HCT116 (cell line): ENCODE data around the gene TXNL1. TPM values are rescaled to one million over a fixed set of nuclear protein-coding genes. Genes with fewer than 3 reads are reported as not detected.

Source experiments
- ATAC-seq: fragments of 200-7000 bp; cut with Tn5 transposase; 2 replicates; pipeline ENCODE4 v1.9.1; 2020; ENCODE audit warnings: mild to moderate bottlenecking, moderate library complexity
- BruUV-seq: library from RNA; stranded (reverse); fragments of 400-500 nt; replicated peaks from 2 replicates; lab custom pipeline; 2021; lab: Mats Ljungman, UMichigan
- CTCF ChIA-PET: fragments of 300-600 bp; sonication (Branson Sonifier 250); formaldehyde crosslinking; loops from one replicate; lab custom pipeline; 2021; ENCODE audit warnings: antibody characterized with exemption; lab: Charles Lee
- POLR2A ChIA-PET: fragments of 300-600, 350-600 bp; sonication (Branson Sonifier 250); formaldehyde crosslinking; loops from one replicate; lab custom pipeline; 2021; ENCODE audit warnings: antibody characterized with exemption; lab: Charles Lee
- RAD21 ChIA-PET, 2 experiments: fragments of 300-600 bp; sonication (Branson Sonifier 250); formaldehyde crosslinking; loops; one replicate each; lab custom pipeline; 2023; ENCODE audit warnings: low total read pairs in 2 of 2; ENCODE audit not compliant: uncharacterized antibody in 2 of 2, unreplicated experiment in 2 of 2, low non-redundant PET in 1 of 2; lab: Charles Lee
- DNase-seq: peaks from one replicate; pipeline ENCODE4 v3.0.0-alpha.2; 2010; ENCODE audit warnings: low read depth, low spot score
- H2AFZ ChIP-seq: fragments of 200-600 bp; shearing (Covaris generic), sonication (generic); 2 replicates; pipeline ENCODE4 v1.6.1; 2017; ENCODE audit warnings: low read depth, mixed run types, mixed read lengths, antibody characterized with exemption, low read length; ENCODE audit not compliant: poor library complexity, severe bottlenecking
- H3K27ac ChIP-seq: 2 replicates; pipeline ENCODE4 v1.5.1; 2012; ENCODE audit warnings: low read depth, low read length
- H3K27me3 ChIP-seq: fragments of 200-600 bp; sonication (generic); 2 replicates; pipeline ENCODE4 v1.6.1; 2016; ENCODE audit warnings: mixed run types, low read length, mixed read lengths; ENCODE audit not compliant: insufficient read depth
- H3K36me3 ChIP-seq, 2 experiments: fragments of 200-500 bp in 1 of 2; fragments of 200-600 bp in 1 of 2; sonication (Bioruptor generic) in 1 of 2; sonication (generic) in 1 of 2; 2 replicates each; pipeline versions ENCODE4 v1.5.1 to v1.6.1; 2014 to 2016; ENCODE audit warnings: low read length in 2 of 2, inconsistent platforms in 1 of 2, mixed read lengths in 1 of 2, mixed run types in 1 of 2; ENCODE audit not compliant: insufficient read depth in 2 of 2, control insufficient read depth in 1 of 2
- H3K4me1 ChIP-seq, 2 experiments: fragments of 200-600 bp in 1 of 2; sonication (generic) in 1 of 2; 2 replicates each; pipeline versions ENCODE4 v1.5.1 to v1.6.1; 2012 to 2017; ENCODE audit warnings: low read length in 2 of 2, inconsistent platforms in 1 of 2, mild to moderate bottlenecking in 1 of 2, mixed read lengths in 1 of 2, mixed run types in 1 of 2, moderate library complexity in 1 of 2; ENCODE audit not compliant: insufficient read depth in 2 of 2, control insufficient read depth in 1 of 2
- H3K4me2 ChIP-seq: fragments of 200-600 bp; sonication (generic); 2 replicates; pipeline ENCODE4 v1.6.1; 2017; ENCODE audit warnings: mixed run types, low read length, mixed read lengths
- H3K4me3 ChIP-seq, 2 experiments: fragments of 200-600 bp in 1 of 2; sonication (generic) in 1 of 2; replicated peaks in 1 of 2; 2 replicates each; pipeline ENCODE4 v1.5.1; 2011 to 2016; ENCODE audit warnings: low read length in 2 of 2, control low read depth in 1 of 2, low read depth in 1 of 2, mild to moderate bottlenecking in 1 of 2, mixed read lengths in 1 of 2, mixed run types in 1 of 2
- H3K79me2 ChIP-seq: fragments of 200-600 bp; sonication (generic); 2 replicates; pipeline ENCODE4 v1.6.1; 2017; ENCODE audit warnings: mild to moderate bottlenecking, mixed run types, low read length, moderate library complexity, mixed read lengths; ENCODE audit not compliant: insufficient read depth
- H3K9ac ChIP-seq: fragments of 200-600 bp; sonication (generic); 2 replicates; pipeline ENCODE4 v1.6.1; 2016; ENCODE audit warnings: low read length, mixed read lengths
- H3K9me2 ChIP-seq: fragments of 200-600 bp; sonication (generic), shearing (Covaris generic); 2 replicates; pipeline ENCODE4 v1.6.1; 2017; ENCODE audit warnings: mixed run types, mild to moderate bottlenecking, moderate library complexity; ENCODE audit not compliant: insufficient read depth
- H3K9me3 ChIP-seq, 2 experiments: fragments of 200-500 bp in 1 of 2; fragments of 200-600 bp in 1 of 2; sonication (Bioruptor generic) in 1 of 2; sonication (generic) in 1 of 2; 2 replicates each; pipeline ENCODE4 v1.6.1; 2014 to 2017; ENCODE audit warnings: low read length in 2 of 2, mixed read lengths in 2 of 2, inconsistent platforms in 1 of 2, low read depth in 1 of 2, mild to moderate bottlenecking in 1 of 2, mixed run types in 1 of 2, moderate library complexity in 1 of 2; ENCODE audit not compliant: control insufficient read depth in 1 of 2, insufficient read depth in 1 of 2
- H4K20me1 ChIP-seq: fragments of 200-600 bp; sonication (generic), shearing (Covaris generic); 2 replicates; pipeline ENCODE4 v1.6.1; 2017; ENCODE audit warnings: mixed run types, mild to moderate bottlenecking, moderate library complexity; ENCODE audit not compliant: insufficient read depth
- ATF3 ChIP-seq: IDR thresholded peaks from 2 replicates; pipeline ENCODE4 v1.6.1; 2012
- CBX3 ChIP-seq: IDR thresholded peaks from 2 replicates; pipeline ENCODE4 v1.6.1; 2012; ENCODE audit warnings: low read depth
- EZH2 ChIP-seq: fragments of 200-600 bp; sonication (generic); IDR thresholded peaks from 2 replicates; pipeline ENCODE4 v1.6.1; 2017; ENCODE audit warnings: antibody characterized with exemption, mixed run types
- EZH2phosphoT487 ChIP-seq: fragments of 200-600 bp; IDR thresholded peaks from 2 replicates; pipeline ENCODE4 v1.6.1; 2018; ENCODE audit warnings: antibody characterized with exemption, borderline replicate concordance
- RAD21 ChIP-seq: IDR thresholded peaks from 2 replicates; pipeline ENCODE4 v1.6.1; 2012; ENCODE audit warnings: low read depth, mild to moderate bottlenecking
- SRF ChIP-seq: IDR thresholded peaks from 2 replicates; pipeline ENCODE4 v1.6.1; 2012; ENCODE audit warnings: low read depth
- YY1 ChIP-seq: IDR thresholded peaks from 2 replicates; pipeline ENCODE4 v1.6.1; 2011; ENCODE audit warnings: low read length, low read depth, moderate library complexity, mild to moderate bottlenecking; ENCODE audit not compliant: insufficient replicate concordance; ENCODE audit errors: extremely low read depth
- ZFX ChIP-seq: fragments of 450-650 bp; IDR thresholded peaks from 2 replicates; pipeline ENCODE4 v1.6.1; 2017
- intact Hi-C: fragments of 100-400 bp; cut with micrococcal nuclease; formaldehyde crosslinking; loops from 2 replicates; pipeline ENCODE4 v1.10.0; 2022
- total RNA-seq: library from RNA; stranded (reverse); gene quantifications from one replicate; pipeline ENCODE4 v1.2.1, GENCODE V29; 2021; ENCODE audit not compliant: unreplicated experiment
- TF ChIP-seq, protein P1 (sequence below): IDR thresholded peaks from 2 replicates; pipeline ENCODE4 v1.6.1; 2011; ENCODE audit warnings: mild to moderate bottlenecking, low read length, moderate library complexity; ENCODE audit not compliant: insufficient replicate concordance; ENCODE audit errors: extremely low read depth
- TF ChIP-seq, protein P2 (sequence below), 3 experiments: fragments of 200-600 bp in 1 of 3; sonication (generic) in 1 of 3; IDR thresholded peaks in 2 of 3; conservative IDR thresholded peaks in 1 of 3; 2 replicates each; pipeline ENCODE4 v1.5.1; 2012 to 2017; ENCODE audit warnings: low read depth in 2 of 3, low read length in 2 of 3, antibody characterized with exemption in 1 of 3, borderline replicate concordance in 1 of 3, control low read depth in 1 of 3, mild to moderate bottlenecking in 1 of 3, mixed read lengths in 1 of 3, mixed run types in 1 of 3, moderate library complexity in 1 of 3; ENCODE audit not compliant: insufficient read depth in 1 of 3
- TF ChIP-seq, protein P3 (sequence below): IDR thresholded peaks from 2 replicates; pipeline ENCODE4 v1.6.1; 2012; ENCODE audit warnings: low read depth

Gene TXNL1
- total RNA-seq, 1 experiment from 2014 or later, result 86.5 TPM

- Histone ChIP-seq H3K27ac (peak overlapping the region; percentile 77; the same call in 1 of the 2 replicates), H3K4me1 (peaks cover 10 to 26% of the 10 kb centered on the region in 2 experiments; a peak in 3 of 4 replicates), H3K9me2 (no peaks in the 10 kb centered on the region), H3K79me2 (peaks cover 62% of the 10 kb centered on the region), H4K20me1 (peaks cover 19% of the 10 kb centered on the region; the same call in 1 of the 2 replicates), H3K27me3 (no peaks in the 10 kb centered on the region), H3K9me3 (no peaks in the 10 kb centered on the region), H3K4me3 (peak overlapping the region; percentile 82 to 96), H3K4me2 (peak overlapping the region; percentile 84), H3K9ac (peak overlapping the region; percentile 98), H2AFZ (no peak overlapping the region), H3K36me3 (0 out of 4 replicates have a peak, but pooled peaks cover 3 to 6% of the 10 kb centered on the region in 2 experiments)
- CTCF ChIA-PET, result no interaction called here
- ATAC-seq (no peak), DNase-seq (no peak)
- POLR2A ChIA-PET, result interaction anchor here (1.2 to 1.7 kb wide), 2 partner anchors 10 to 14 kb away, joined by 5 to 6 read pairs; partner anchors contain the start of gene WDR7
- RAD21 ChIA-PET, result no interaction called here
- intact Hi-C loops, result no loop called here
- TSS peak; percentile 54 for BruUV-seq
- no peak for TF ChIP-seq CBX3
- TF ChIP-seq EZH2, result no peak
- TF ChIP-seq, protein P1, sequence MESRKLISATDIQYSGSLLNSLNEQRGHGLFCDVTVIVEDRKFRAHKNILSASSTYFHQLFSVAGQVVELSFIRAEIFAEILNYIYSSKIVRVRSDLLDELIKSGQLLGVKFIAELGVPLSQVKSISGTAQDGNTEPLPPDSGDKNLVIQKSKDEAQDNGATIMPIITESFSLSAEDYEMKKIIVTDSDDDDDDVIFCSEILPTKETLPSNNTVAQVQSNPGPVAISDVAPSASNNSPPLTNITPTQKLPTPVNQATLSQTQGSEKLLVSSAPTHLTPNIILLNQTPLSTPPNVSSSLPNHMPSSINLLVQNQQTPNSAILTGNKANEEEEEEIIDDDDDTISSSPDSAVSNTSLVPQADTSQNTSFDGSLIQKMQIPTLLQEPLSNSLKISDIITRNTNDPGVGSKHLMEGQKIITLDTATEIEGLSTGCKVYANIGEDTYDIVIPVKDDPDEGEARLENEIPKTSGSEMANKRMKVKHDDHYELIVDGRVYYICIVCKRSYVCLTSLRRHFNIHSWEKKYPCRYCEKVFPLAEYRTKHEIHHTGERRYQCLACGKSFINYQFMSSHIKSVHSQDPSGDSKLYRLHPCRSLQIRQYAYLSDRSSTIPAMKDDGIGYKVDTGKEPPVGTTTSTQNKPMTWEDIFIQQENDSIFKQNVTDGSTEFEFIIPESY, result no peak
- TF ChIP-seq RAD21, result no peak
- TF ChIP-seq EZH2phosphoT487, result no peak
- TF ChIP-seq, all 23 proteins: peak for 0
Measured at GRCh38 chr18:56637176-56637575, 1.2 kb downstream of the TXNL1 start.

GRCh38 chr18:56635007-56635406 lies 3.4 kb downstream of the TXNL1 start:
- Histone ChIP-seq H3K4me3 (no peak overlapping the region), H2AFZ (no peak overlapping the region), H3K36me3 (0 out of 4 replicates have a peak, but pooled peaks cover 3 to 6% of the 10 kb centered on the region in 2 experiments), H3K4me2 (no peak overlapping the region), H3K9ac (no peak overlapping the region), H3K27ac (no peak overlapping the region), H3K27me3 (no peaks in the 10 kb centered on the region), H3K9me2 (no peaks in the 10 kb centered on the region), H4K20me1 (peaks cover 19% of the 10 kb centered on the region; the same call in 1 of the 2 replicates), H3K4me1 (peaks cover 10 to 16% of the 10 kb centered on the region in 2 experiments; a peak in 3 of 4 replicates), H3K79me2 (peaks cover 83% of the 10 kb centered on the region), H3K9me3 (no peaks in the 10 kb centered on the region)
- intact Hi-C loops, result no loop called here
- POLR2A ChIA-PET, result no interaction called here
- no peak for ATAC-seq
- CTCF ChIA-PET, result no interaction called here
- BruUV-seq, result no TSS peak
- no peak for DNase-seq
- RAD21 ChIA-PET, result no interaction called here
- TF ChIP-seq EZH2phosphoT487, result no peak
- TF ChIP-seq, protein P2, sequence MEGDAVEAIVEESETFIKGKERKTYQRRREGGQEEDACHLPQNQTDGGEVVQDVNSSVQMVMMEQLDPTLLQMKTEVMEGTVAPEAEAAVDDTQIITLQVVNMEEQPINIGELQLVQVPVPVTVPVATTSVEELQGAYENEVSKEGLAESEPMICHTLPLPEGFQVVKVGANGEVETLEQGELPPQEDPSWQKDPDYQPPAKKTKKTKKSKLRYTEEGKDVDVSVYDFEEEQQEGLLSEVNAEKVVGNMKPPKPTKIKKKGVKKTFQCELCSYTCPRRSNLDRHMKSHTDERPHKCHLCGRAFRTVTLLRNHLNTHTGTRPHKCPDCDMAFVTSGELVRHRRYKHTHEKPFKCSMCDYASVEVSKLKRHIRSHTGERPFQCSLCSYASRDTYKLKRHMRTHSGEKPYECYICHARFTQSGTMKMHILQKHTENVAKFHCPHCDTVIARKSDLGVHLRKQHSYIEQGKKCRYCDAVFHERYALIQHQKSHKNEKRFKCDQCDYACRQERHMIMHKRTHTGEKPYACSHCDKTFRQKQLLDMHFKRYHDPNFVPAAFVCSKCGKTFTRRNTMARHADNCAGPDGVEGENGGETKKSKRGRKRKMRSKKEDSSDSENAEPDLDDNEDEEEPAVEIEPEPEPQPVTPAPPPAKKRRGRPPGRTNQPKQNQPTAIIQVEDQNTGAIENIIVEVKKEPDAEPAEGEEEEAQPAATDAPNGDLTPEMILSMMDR (IDR thresholded peaks at IDR 0.05 in 2 of 3, conservative IDR thresholded peaks at IDR 0.05 in 1 of 3; ENCODE audit: borderline replicate concordance in 1 of 3, insufficient read depth in 1 of 3, low read depth in 2 of 3, low read length in 2 of 3), result no peak
- no peak for TF ChIP-seq ATF3
- no peak for TF ChIP-seq SRF
- no peak for TF ChIP-seq YY1
- TF ChIP-seq, protein P3, sequence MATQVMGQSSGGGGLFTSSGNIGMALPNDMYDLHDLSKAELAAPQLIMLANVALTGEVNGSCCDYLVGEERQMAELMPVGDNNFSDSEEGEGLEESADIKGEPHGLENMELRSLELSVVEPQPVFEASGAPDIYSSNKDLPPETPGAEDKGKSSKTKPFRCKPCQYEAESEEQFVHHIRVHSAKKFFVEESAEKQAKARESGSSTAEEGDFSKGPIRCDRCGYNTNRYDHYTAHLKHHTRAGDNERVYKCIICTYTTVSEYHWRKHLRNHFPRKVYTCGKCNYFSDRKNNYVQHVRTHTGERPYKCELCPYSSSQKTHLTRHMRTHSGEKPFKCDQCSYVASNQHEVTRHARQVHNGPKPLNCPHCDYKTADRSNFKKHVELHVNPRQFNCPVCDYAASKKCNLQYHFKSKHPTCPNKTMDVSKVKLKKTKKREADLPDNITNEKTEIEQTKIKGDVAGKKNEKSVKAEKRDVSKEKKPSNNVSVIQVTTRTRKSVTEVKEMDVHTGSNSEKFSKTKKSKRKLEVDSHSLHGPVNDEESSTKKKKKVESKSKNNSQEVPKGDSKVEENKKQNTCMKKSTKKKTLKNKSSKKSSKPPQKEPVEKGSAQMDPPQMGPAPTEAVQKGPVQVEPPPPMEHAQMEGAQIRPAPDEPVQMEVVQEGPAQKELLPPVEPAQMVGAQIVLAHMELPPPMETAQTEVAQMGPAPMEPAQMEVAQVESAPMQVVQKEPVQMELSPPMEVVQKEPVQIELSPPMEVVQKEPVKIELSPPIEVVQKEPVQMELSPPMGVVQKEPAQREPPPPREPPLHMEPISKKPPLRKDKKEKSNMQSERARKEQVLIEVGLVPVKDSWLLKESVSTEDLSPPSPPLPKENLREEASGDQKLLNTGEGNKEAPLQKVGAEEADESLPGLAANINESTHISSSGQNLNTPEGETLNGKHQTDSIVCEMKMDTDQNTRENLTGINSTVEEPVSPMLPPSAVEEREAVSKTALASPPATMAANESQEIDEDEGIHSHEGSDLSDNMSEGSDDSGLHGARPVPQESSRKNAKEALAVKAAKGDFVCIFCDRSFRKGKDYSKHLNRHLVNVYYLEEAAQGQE, result no peak
- TF ChIP-seq ZFX, result no peak
